ENCODE measurements around the gene SMIM20. TPM values are rescaled to one million over a fixed set of nuclear protein-coding genes. Genes with fewer than 3 reads are reported as not detected.

SMIM20 gene
- total RNA-seq, 2 donors from 2014 or later = 35.9 to 40.8 TPM

GRCh38 chr4:25950461-25951389, 36.7 kb downstream of the SMIM20 start:
- H3K27ac Mint-ChIP-seq = no peak overlapping the region
- Histone ChIP-seq H3K36me3 (ENCODE audit: control insufficient read depth, insufficient read depth, low read length) (no peaks in the 10 kb centered on the region), H3K27ac (ENCODE audit: low read depth, low read length) (no peak overlapping the region), H3K27me3 (ENCODE audit: control insufficient read depth, insufficient read depth, low read length, poor library complexity, severe bottlenecking) (no peaks in the 10 kb centered on the region), H3K9ac (ENCODE audit: extremely low read depth, low read length, poor library complexity, severe bottlenecking) (no peak overlapping the region), H3K4me3 (ENCODE audit: low read length) (no peak overlapping the region), H3K4me1 (ENCODE audit: control insufficient read depth, insufficient read depth, low read length) (peaks cover 6% of the 10 kb centered on the region), H3K9me3 (ENCODE audit: control insufficient read depth, low read length) (peaks cover 5% of the 10 kb centered on the region)
- TF ChIP-seq CTCF (conservative IDR thresholded peaks at IDR 0.05) = no peak
- H3K4me1 Mint-ChIP-seq = peaks cover 57% of the 10 kb centered on the region
- DNase-seq = no peak
- no peaks in the 10 kb centered on the region for H3K36me3 Mint-ChIP-seq (ENCODE audit: low read depth)
- peaks cover 1% of the 10 kb centered on the region for H3K27me3 Mint-ChIP-seq (ENCODE audit: insufficient read depth)
- WGBS, 2 experiments (ENCODE audit: insufficient coverage in 1 of 2, insufficient read length in 1 of 2) = 84 to 91% methylated on average over 9 to 10 of the region's 10 CpGs
- no peak overlapping the region for H3K4me3 Mint-ChIP-seq
- H3K9me3 Mint-ChIP-seq = peaks cover 1% of the 10 kb centered on the region

GRCh38 chr4:25951390-25951952, 37.5 kb downstream of the SMIM20 start:
- Histone ChIP-seq H3K36me3 (ENCODE audit: control insufficient read depth, insufficient read depth, low read length) (no peaks in the 10 kb centered on the region), H3K27me3 (ENCODE audit: control insufficient read depth, insufficient read depth, low read length, poor library complexity, severe bottlenecking) (no peaks in the 10 kb centered on the region), H3K9ac (ENCODE audit: extremely low read depth, low read length, poor library complexity, severe bottlenecking) (no peak overlapping the region), H3K27ac (ENCODE audit: low read depth, low read length) (no peak overlapping the region), H3K9me3 (ENCODE audit: control insufficient read depth, low read length) (peaks cover under 1% of the 10 kb centered on the region), H3K4me1 (ENCODE audit: control insufficient read depth, insufficient read depth, low read length) (peaks cover 12% of the 10 kb centered on the region), H3K4me3 (ENCODE audit: low read length) (no peak overlapping the region)
- Mint-ChIP-seq H3K9me3 (no peaks in the 10 kb centered on the region), H3K27me3 (ENCODE audit: insufficient read depth) (peaks cover under 1% of the 10 kb centered on the region), H3K4me3 (no peak overlapping the region), H3K27ac (no peak overlapping the region), H3K4me1 (peaks cover 65% of the 10 kb centered on the region), H3K36me3 (ENCODE audit: low read depth) (no peaks in the 10 kb centered on the region)
- no peak for DNase-seq
- TF ChIP-seq CTCF (conservative IDR thresholded peaks at IDR 0.05) = no peak
- WGBS, 2 experiments (ENCODE audit: insufficient coverage in 1 of 2, insufficient read length in 1 of 2) = 60 to 74% methylated on average over 2 to 6 of the region's 6 CpGs

- Histone ChIP-seq H3K9ac (ENCODE audit: extremely low read depth, low read length, poor library complexity, severe bottlenecking) (no peak overlapping the region), H3K9me3 (ENCODE audit: control insufficient read depth, low read length) (no peaks in the 10 kb centered on the region), H3K36me3 (ENCODE audit: control insufficient read depth, insufficient read depth, low read length) (no peaks in the 10 kb centered on the region), H3K4me1 (ENCODE audit: control insufficient read depth, insufficient read depth, low read length) (peaks cover 12% of the 10 kb centered on the region), H3K27me3 (ENCODE audit: control insufficient read depth, insufficient read depth, low read length, poor library complexity, severe bottlenecking) (no peaks in the 10 kb centered on the region), H3K27ac (ENCODE audit: low read depth, low read length) (no peak overlapping the region), H3K4me3 (ENCODE audit: low read length) (no peak overlapping the region)
- Mint-ChIP-seq H3K27ac (no peak overlapping the region), H3K27me3 (ENCODE audit: insufficient read depth) (no peaks in the 10 kb centered on the region), H3K9me3 (no peaks in the 10 kb centered on the region), H3K36me3 (ENCODE audit: low read depth) (no peaks in the 10 kb centered on the region), H3K4me1 (peaks cover 63% of the 10 kb centered on the region), H3K4me3 (no peak overlapping the region)
- peak; percentile 49 for TF ChIP-seq CTCF (conservative IDR thresholded peaks at IDR 0.05)
- DNase-seq = peak; percentile 65
- 52 to 57% methylated on average over 3 to 5 of the region's 5 CpGs for WGBS, 2 experiments (ENCODE audit: insufficient coverage in 1 of 2, insufficient read length in 1 of 2)
Observed at GRCh38 chr4:25953740-25954139, 39.7 kb downstream of the SMIM20 start.
